WTC11 (cell line): ENCODE measurements around the gene RBPMS2. TPM values are rescaled to one million over a fixed set of nuclear protein-coding genes. Genes with fewer than 3 reads are reported as not detected.

ENCODE experiments used
- CBFB ChIP-seq: sonication (generic); formaldehyde crosslinking; IDR thresholded peaks from 2 replicates; pipeline ENCODE4 v1.8.1; 2022; ENCODE audit warnings: mild to moderate bottlenecking, low read depth, missing genetic modification reagents
- FOXK1 ChIP-seq: sonication (generic); formaldehyde crosslinking; IDR thresholded peaks from 2 replicates; pipeline ENCODE4 v1.8.0; 2022; ENCODE audit warnings: mild to moderate bottlenecking, moderate library complexity, missing genetic modification reagents
- JUN ChIP-seq: sonication (generic); formaldehyde crosslinking; IDR thresholded peaks from 2 replicates; pipeline ENCODE4 v1.8.0; 2023; ENCODE audit warnings: mild to moderate bottlenecking, missing genetic modification reagents
- MAX ChIP-seq: sonication (generic); formaldehyde crosslinking; IDR thresholded peaks from 2 replicates; pipeline ENCODE4 v1.8.0; 2022; ENCODE audit warnings: mild to moderate bottlenecking, missing genetic modification reagents
- NFYB ChIP-seq: sonication (generic); formaldehyde crosslinking; conservative IDR thresholded peaks from 2 replicates; pipeline ENCODE4 v1.8.0; 2022; ENCODE audit warnings: low read depth, missing genetic modification reagents
- OVOL2 ChIP-seq: fragments of 250-450 bp; sonication (Bioruptor Pico); IDR thresholded peaks from 2 replicates; pipeline ENCODE4 v1.9.0; 2021; ENCODE audit warnings: mild to moderate bottlenecking, borderline replicate concordance
- ZNF396 ChIP-seq: fragments of 250-450 bp; sonication (Bioruptor Pico); IDR thresholded peaks from 2 replicates; pipeline ENCODE4 v1.8.0; 2021; ENCODE audit warnings: mild to moderate bottlenecking, moderate library complexity, borderline replicate concordance
- ZNF416 ChIP-seq: fragments of 250-450 bp; sonication (Bioruptor Pico); IDR thresholded peaks from 2 replicates; pipeline ENCODE4 v1.9.0; 2021; ENCODE audit warnings: mild to moderate bottlenecking, inconsistent platforms
- ZNF423 ChIP-seq: fragments of 250-450 bp; sonication (Bioruptor Pico); IDR thresholded peaks from 2 replicates; pipeline ENCODE4 v2.1.2; 2022; ENCODE audit warnings: mild to moderate bottlenecking, moderate library complexity
- total RNA-seq: library from RNA; stranded (reverse); gene quantifications from 3 replicates; pipeline ENCODE4 v1.2.3, GENCODE V29; 2021
- TF ChIP-seq, protein P1 (sequence below): fragments of 250-450 bp; sonication (Bioruptor Pico); conservative IDR thresholded peaks from 2 replicates; pipeline ENCODE4 v1.9.0; 2021; ENCODE audit warnings: mild to moderate bottlenecking
- TF ChIP-seq, protein P2 (sequence below): sonication (generic); formaldehyde crosslinking; IDR thresholded peaks from 2 replicates; pipeline ENCODE4 v1.8.1; 2022; ENCODE audit warnings: low read depth, mild to moderate bottlenecking, moderate library complexity, missing genetic modification reagents, borderline replicate concordance
- TF ChIP-seq, protein P3 (sequence below): sonication (generic); formaldehyde crosslinking; IDR thresholded peaks from 2 replicates; pipeline ENCODE4 v1.8.1; 2023; ENCODE audit warnings: mild to moderate bottlenecking, missing genetic modification reagents
- TF ChIP-seq, protein P4 (sequence below): fragments of 250-450 bp; sonication (Bioruptor Pico); IDR thresholded peaks from 2 replicates; pipeline ENCODE4 v1.9.0; 2021; ENCODE audit warnings: mild to moderate bottlenecking
- TF ChIP-seq, protein P5 (sequence below): sonication (generic); formaldehyde crosslinking; conservative IDR thresholded peaks from 2 replicates; pipeline ENCODE4 v1.8.1; 2023; ENCODE audit warnings: mild to moderate bottlenecking, low read depth, missing genetic modification reagents, moderate library complexity

The RBPMS2 gene
- total RNA-seq, 1 experiment from 2014 or later = 195 TPM

- TF ChIP-seq, protein P1, sequence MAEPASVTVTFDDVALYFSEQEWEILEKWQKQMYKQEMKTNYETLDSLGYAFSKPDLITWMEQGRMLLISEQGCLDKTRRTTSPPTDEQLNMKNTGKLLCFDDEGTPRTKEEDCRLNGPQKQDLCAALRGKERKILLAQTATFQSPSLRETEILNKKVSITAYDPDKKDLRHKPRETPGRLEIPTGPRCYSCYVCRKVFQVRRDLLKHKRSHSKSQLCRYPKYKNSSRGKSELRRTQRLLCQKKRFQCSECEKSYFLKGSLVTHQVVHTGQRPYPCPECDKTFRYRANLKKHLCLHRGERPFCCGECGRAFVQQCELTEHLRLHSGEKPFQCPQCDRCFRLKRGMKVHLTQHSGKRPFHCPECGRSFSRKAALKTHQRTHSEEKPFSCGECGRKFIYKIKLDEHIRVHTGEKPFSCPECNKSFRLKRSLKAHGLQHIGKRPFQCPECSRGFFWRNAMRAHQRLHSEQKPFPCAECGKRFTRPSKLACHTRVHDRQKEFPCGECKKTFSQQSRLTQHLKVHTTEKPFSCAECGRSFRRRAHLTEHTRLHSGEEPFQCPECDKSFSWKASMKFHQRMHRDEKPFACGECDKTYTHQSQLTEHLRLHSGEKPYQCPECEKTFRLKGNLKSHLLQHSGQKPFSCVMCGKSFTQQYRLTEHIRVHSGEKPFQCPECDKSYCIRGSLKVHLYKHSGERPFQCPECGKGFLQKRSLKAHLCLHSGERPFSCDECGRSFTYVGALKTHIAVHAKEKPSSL (CRISPR knock-in tag) = no peak
- TF ChIP-seq, protein P2, sequence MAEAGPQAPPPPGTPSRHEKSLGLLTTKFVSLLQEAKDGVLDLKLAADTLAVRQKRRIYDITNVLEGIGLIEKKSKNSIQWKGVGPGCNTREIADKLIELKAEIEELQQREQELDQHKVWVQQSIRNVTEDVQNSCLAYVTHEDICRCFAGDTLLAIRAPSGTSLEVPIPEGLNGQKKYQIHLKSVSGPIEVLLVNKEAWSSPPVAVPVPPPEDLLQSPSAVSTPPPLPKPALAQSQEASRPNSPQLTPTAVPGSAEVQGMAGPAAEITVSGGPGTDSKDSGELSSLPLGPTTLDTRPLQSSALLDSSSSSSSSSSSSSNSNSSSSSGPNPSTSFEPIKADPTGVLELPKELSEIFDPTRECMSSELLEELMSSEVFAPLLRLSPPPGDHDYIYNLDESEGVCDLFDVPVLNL = no peak
- no peak for TF ChIP-seq JUN
- no peak for TF ChIP-seq ZNF396 (CRISPR knock-in tag)
- no peak for TF ChIP-seq NFYB (CRISPR knock-in tag)
- peak; percentile 85; the same call in 1 of the 2 replicates for TF ChIP-seq ZNF416 (CRISPR knock-in tag)
- TF ChIP-seq, protein P3, sequence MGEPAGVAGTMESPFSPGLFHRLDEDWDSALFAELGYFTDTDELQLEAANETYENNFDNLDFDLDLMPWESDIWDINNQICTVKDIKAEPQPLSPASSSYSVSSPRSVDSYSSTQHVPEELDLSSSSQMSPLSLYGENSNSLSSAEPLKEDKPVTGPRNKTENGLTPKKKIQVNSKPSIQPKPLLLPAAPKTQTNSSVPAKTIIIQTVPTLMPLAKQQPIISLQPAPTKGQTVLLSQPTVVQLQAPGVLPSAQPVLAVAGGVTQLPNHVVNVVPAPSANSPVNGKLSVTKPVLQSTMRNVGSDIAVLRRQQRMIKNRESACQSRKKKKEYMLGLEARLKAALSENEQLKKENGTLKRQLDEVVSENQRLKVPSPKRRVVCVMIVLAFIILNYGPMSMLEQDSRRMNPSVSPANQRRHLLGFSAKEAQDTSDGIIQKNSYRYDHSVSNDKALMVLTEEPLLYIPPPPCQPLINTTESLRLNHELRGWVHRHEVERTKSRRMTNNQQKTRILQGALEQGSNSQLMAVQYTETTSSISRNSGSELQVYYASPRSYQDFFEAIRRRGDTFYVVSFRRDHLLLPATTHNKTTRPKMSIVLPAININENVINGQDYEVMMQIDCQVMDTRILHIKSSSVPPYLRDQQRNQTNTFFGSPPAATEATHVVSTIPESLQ (CRISPR knock-in tag) = no peak
- peak; percentile 60; the same call in 1 of the 2 replicates for TF ChIP-seq FOXK1
- TF ChIP-seq ZNF423 (CRISPR knock-in tag) = no peak
- TF ChIP-seq OVOL2 (CRISPR knock-in tag) = no peak
- TF ChIP-seq, protein P4, sequence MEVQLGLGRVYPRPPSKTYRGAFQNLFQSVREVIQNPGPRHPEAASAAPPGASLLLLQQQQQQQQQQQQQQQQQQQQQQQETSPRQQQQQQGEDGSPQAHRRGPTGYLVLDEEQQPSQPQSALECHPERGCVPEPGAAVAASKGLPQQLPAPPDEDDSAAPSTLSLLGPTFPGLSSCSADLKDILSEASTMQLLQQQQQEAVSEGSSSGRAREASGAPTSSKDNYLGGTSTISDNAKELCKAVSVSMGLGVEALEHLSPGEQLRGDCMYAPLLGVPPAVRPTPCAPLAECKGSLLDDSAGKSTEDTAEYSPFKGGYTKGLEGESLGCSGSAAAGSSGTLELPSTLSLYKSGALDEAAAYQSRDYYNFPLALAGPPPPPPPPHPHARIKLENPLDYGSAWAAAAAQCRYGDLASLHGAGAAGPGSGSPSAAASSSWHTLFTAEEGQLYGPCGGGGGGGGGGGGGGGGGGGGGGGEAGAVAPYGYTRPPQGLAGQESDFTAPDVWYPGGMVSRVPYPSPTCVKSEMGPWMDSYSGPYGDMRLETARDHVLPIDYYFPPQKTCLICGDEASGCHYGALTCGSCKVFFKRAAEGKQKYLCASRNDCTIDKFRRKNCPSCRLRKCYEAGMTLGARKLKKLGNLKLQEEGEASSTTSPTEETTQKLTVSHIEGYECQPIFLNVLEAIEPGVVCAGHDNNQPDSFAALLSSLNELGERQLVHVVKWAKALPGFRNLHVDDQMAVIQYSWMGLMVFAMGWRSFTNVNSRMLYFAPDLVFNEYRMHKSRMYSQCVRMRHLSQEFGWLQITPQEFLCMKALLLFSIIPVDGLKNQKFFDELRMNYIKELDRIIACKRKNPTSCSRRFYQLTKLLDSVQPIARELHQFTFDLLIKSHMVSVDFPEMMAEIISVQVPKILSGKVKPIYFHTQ (CRISPR knock-in tag) = no peak
- no peak; the same call in 1 of the 2 replicates for TF ChIP-seq MAX (CRISPR knock-in tag)
- no peak for TF ChIP-seq CBFB
- TF ChIP-seq, protein P5, sequence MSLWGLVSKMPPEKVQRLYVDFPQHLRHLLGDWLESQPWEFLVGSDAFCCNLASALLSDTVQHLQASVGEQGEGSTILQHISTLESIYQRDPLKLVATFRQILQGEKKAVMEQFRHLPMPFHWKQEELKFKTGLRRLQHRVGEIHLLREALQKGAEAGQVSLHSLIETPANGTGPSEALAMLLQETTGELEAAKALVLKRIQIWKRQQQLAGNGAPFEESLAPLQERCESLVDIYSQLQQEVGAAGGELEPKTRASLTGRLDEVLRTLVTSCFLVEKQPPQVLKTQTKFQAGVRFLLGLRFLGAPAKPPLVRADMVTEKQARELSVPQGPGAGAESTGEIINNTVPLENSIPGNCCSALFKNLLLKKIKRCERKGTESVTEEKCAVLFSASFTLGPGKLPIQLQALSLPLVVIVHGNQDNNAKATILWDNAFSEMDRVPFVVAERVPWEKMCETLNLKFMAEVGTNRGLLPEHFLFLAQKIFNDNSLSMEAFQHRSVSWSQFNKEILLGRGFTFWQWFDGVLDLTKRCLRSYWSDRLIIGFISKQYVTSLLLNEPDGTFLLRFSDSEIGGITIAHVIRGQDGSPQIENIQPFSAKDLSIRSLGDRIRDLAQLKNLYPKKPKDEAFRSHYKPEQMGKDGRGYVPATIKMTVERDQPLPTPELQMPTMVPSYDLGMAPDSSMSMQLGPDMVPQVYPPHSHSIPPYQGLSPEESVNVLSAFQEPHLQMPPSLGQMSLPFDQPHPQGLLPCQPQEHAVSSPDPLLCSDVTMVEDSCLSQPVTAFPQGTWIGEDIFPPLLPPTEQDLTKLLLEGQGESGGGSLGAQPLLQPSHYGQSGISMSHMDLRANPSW (CRISPR knock-in tag) = no peak
Observed at GRCh38 chr15:64702816-64703631, 72.4 kb downstream of the RBPMS2 start (continued).
